Measurements from ENCODE around the gene AIG1.

AIG1 gene

GRCh38 chr6:143107911-143108761, 47.4 kb downstream of the AIG1 start:
- DNase-seq: no peak
- H3K36me3 ChIP-seq (replicated peaks): no peaks in the 10 kb centered on the region
- H3K27me3 ChIP-seq (replicated peaks): no peaks in the 10 kb centered on the region
- H3K27ac ChIP-seq: no peak overlapping the region
- in situ Hi-C loops (cut with HindIII; ENCODE audit: low pct_ligation_motif_present, low sequenced_read_pairs): no loop called here
- no peak for TF ChIP-seq CTCF (IDR thresholded peaks at IDR 0.05; ENCODE audit: low read depth, low read length, missing control alignments)
- no peak overlapping the region for H3K4me3 ChIP-seq (ENCODE audit: low read depth, low read length)

- Histone ChIP-seq H3K27ac (no peak overlapping the region), H3K4me3 (ENCODE audit: low read depth, low read length) (no peak overlapping the region), H3K27me3 (replicated peaks) (no peaks in the 10 kb centered on the region), H3K36me3 (replicated peaks) (no peaks in the 10 kb centered on the region)
- in situ Hi-C loops (cut with HindIII; ENCODE audit: low pct_ligation_motif_present, low sequenced_read_pairs): no loop called here
- DNase-seq: no peak
- TF ChIP-seq CTCF (IDR thresholded peaks at IDR 0.05; ENCODE audit: low read depth, low read length, missing control alignments): no peak
Measured at GRCh38 chr6:143109196-143109595, 48.5 kb downstream of the AIG1 start.

- no peak for TF ChIP-seq CTCF (IDR thresholded peaks at IDR 0.05; ENCODE audit: low read depth, low read length, missing control alignments)
- Histone ChIP-seq H3K36me3 (replicated peaks) (no peaks in the 10 kb centered on the region), H3K27ac (peak overlapping the region; percentile 23), H3K4me3 (ENCODE audit: low read depth, low read length) (no peak overlapping the region), H3K27me3 (replicated peaks) (no peaks in the 10 kb centered on the region)
- in situ Hi-C loops (cut with HindIII; ENCODE audit: low pct_ligation_motif_present, low sequenced_read_pairs): no loop called here
- DNase-seq: peak; percentile 32
Measured at GRCh38 chr6:143110572-143110971, 49.9 kb downstream of the AIG1 start.

GRCh38 chr6:143110996-143111395, 50.3 kb downstream of the AIG1 start:
- no peak overlapping the region for H3K4me3 ChIP-seq (ENCODE audit: low read depth, low read length)
- in situ Hi-C loops (cut with HindIII; ENCODE audit: low pct_ligation_motif_present, low sequenced_read_pairs): no loop called here
- DNase-seq: no peak
- H3K36me3 ChIP-seq (replicated peaks): no peaks in the 10 kb centered on the region
- no peaks in the 10 kb centered on the region for H3K27me3 ChIP-seq (replicated peaks)
- H3K27ac ChIP-seq: peak overlapping the region; percentile 23
- no peak for TF ChIP-seq CTCF (IDR thresholded peaks at IDR 0.05; ENCODE audit: low read depth, low read length, missing control alignments)

- Histone ChIP-seq H3K27me3 (replicated peaks) (no peaks in the 10 kb centered on the region), H3K27ac (peak overlapping the region; percentile 23), H3K36me3 (replicated peaks) (no peaks in the 10 kb centered on the region), H3K4me3 (ENCODE audit: low read depth, low read length) (no peak overlapping the region)
- DNase-seq: no peak
- in situ Hi-C loops (cut with HindIII; ENCODE audit: low pct_ligation_motif_present, low sequenced_read_pairs): no loop called here
- TF ChIP-seq CTCF (IDR thresholded peaks at IDR 0.05; ENCODE audit: low read depth, low read length, missing control alignments): no peak
Measured at GRCh38 chr6:143111443-143111842, 50.8 kb downstream of the AIG1 start.

Data from brain microvascular endothelial cell (primary cell).